Mucosa of rectum (tissue), 2 donors: Measurements from ENCODE around the gene GSTM3.
"Not testable (repeated sequence)": the region's sequence is repeated elsewhere in the genome, so short reads cannot be mapped to it uniquely, and the experiment has no call there.

Experiments
- H3K27ac ChIP-seq, 2 donors: one replicate each; pipeline ENCODE4 v1.7.0; 2013; ENCODE audit warnings: inconsistent platforms in 2 of 2, low read depth in 2 of 2, low read length in 2 of 2
- H3K27me3 ChIP-seq, 2 donors: one replicate each; pipeline ENCODE4 v1.7.0; 2013; ENCODE audit warnings: low read length in 2 of 2; ENCODE audit not compliant: control insufficient read depth in 2 of 2, insufficient read depth in 2 of 2
- H3K36me3 ChIP-seq, 2 donors: one replicate each; pipeline ENCODE4 v1.7.0; 2013; ENCODE audit warnings: low read length in 2 of 2; ENCODE audit not compliant: control insufficient read depth in 2 of 2, insufficient read depth in 2 of 2
- H3K4me1 ChIP-seq, 2 donors: one replicate each; pipeline ENCODE4 v1.7.0; 2013; ENCODE audit warnings: low read length in 2 of 2, mild to moderate bottlenecking in 1 of 2; ENCODE audit not compliant: control insufficient read depth in 2 of 2, insufficient read depth in 2 of 2
- H3K4me3 ChIP-seq, 2 donors: one replicate each; pipeline ENCODE4 v1.7.0; 2013; ENCODE audit warnings: low read length in 2 of 2
- H3K9ac ChIP-seq, 2 donors: one replicate each; pipeline ENCODE4 v1.7.0; 2013; ENCODE audit warnings: low read length in 2 of 2, low read depth in 1 of 2, mild to moderate bottlenecking in 1 of 2
- H3K9me3 ChIP-seq, 2 donors: one replicate each; pipeline ENCODE4 v1.7.0; 2013; ENCODE audit warnings: low read length in 2 of 2; ENCODE audit not compliant: control insufficient read depth in 2 of 2
- donor health status: healthy.
- donor health status: Normal muscosa, but diverticular disease.

Gene GSTM3

DNA sequence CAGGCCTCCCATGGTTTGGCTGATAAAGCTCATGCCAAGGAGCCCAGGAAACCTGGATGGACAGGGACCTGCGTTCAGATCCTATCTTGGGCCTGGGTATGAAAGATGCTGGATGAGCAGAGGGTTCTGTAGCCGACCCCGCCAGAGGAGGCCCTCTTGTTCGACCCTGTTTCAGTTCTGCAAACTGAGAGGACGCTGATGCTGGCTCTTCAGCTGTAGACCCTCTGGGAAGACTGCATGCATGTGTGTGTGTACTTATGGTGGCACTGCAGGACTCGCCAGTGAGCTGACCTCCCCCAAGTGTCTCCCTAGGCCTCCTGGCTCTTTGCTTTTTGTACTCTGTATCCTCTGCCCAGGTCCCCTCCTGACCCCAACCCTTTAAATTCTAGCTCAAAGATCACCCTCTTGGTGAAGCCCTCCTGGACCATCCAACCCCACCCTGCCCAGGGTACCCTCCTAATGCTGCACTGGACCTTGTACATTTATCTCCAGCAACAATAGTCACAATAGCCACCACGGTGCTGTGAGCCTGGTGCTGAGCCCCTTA, 21.3 kb upstream of the GSTM3 start:
- H3K9me3 ChIP-seq: no peaks in the 10 kb centered on the region
- peak overlapping the region; percentile 97 to 98 for H3K27ac ChIP-seq
- peaks cover 39 to 41% of the 10 kb centered on the region in 2 donors for H3K4me1 ChIP-seq
- H3K9ac ChIP-seq: peak overlapping the region; percentile 66 to 100
- H3K27me3 ChIP-seq: no peaks in the 10 kb centered on the region
- peak overlapping the region; percentile 89 to 98 for H3K4me3 ChIP-seq
- peaks cover 27 to 41% of the 10 kb centered on the region in 2 donors for H3K36me3 ChIP-seq

DNA sequence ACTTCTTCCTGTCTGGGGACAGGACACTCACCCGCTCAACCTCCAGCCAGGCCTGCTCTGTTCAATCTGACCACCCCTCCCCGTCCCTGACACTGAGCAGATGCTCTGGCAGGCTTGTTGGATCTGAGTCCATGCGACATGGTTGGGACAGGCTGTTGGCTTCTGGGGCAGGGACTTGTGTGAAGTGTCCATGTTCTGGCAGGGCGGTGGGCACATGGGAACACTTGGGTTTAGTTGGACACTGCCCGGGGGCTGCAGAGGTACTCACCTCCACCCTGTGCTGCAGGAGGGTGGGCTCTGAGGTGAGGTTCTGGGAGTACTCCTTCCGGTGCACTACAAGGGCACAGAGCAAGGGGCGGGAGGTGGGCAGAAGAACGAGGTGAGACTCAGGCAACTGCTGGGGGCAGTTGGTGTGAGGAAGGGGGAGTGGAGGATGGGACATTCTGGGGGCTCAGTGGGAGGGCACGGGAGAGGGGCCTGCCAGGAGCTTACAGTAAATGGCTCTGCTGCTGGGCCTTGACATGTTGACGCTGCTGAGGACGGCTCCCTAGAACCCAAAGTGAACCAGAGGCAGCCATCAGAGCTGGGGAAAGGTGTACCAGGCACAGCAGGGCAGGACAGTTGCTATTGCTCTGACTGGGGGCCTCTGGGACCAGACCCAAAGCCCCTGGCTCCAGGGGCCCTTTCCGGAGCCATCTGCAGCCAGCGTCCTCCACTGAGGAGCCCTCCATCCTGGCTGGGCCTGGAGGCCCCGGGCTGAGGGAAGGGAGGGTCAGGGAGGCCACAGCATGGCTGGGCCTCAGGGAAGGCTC, 20.6 kb upstream of the GSTM3 start:
- Histone ChIP-seq H3K9ac (peak overlapping the region in 1 of 2 donors; percentile 100), H3K9me3 (no peaks in the 10 kb centered on the region), H3K36me3 (peaks cover 32 to 47% of the 10 kb centered on the region in 2 donors), H3K27me3 (no peaks in the 10 kb centered on the region), H3K4me3 (peak overlapping the region in 1 of 2 donors; percentile 89), H3K27ac (no peak overlapping the region), H3K4me1 (peaks cover 36 to 39% of the 10 kb centered on the region in 2 donors)

DNA sequence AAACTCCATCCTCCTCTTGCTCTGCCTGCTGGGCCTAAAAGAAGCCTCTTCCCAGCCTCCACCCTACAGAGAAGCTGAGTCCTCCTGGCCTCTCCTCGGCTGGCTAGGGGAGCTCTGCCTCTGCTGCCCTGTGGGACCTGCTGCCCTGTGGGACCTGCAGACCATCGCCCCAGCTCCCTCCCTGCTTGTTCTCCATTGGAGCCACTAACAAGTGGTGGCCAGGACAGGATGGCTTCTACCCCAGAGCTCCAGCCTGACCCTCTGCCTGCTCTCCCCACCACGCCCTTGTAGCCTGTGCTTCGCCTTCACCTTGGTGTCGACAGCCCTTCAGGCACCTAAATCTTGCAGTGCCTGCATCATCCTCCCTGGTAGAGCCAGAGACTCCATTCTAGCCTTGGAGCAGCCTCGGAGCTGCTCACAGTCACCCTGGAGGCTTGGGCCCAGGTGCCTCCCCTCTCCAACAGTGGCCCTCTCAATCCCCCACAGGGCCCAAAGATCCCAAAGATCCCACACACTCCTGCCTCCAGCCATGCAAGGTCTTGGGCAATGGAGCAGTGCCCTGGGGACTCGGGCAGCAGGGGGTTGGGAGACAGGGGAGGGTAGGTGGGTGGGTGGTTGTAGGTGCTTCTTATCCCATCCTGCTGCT, 19.9 kb upstream of the GSTM3 start:
- no peak overlapping the region for H3K27ac ChIP-seq
- peaks cover 35 to 52% of the 10 kb centered on the region in 2 donors for H3K36me3 ChIP-seq
- H3K9ac ChIP-seq: no peak overlapping the region
- H3K4me1 ChIP-seq: peaks cover 32 to 37% of the 10 kb centered on the region in 2 donors
- no peak overlapping the region for H3K4me3 ChIP-seq
- H3K9me3 ChIP-seq: no peaks in the 10 kb centered on the region
- H3K27me3 ChIP-seq: no peaks in the 10 kb centered on the region

DNA sequence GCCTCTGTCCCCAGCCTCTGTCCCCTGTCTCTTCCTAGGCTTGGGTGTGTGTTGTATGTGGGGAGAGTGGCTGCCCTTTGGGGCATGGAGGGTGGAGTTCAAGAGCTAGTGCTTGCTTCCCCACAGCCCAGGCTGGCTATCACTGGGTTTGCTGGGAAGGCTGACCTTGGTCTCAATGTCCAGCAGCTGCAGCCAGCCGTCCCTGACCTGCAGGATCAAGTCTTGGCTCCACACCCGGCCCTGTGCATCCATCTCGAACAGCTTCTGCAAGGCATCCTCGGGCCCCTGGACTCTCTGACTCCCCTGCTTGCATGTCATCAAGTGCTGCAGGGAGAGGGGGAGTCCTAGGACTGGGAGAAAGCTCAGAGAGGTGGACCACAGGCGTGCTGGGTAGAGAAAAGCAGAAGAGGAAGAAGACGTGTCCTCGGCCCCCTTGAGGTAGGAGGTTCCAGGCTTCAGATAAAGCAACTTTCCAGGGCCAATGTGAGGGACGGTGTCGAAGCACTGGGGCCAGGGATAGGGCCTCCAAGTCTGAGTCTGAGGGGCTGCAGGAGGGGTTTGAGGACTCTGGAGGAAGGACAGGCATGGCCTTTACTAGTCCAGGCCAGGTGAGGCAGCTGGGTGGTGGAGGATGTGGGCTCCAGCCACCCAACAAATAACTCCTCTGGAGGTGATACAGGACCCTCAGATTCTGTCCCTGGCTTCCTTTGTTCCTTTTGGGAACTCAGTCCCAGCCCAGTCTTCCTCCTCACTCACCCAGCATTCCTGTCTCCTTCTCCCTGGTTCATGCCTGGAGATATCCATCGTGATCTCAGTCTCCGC, 18.9 kb upstream of the GSTM3 start:
- no peak overlapping the region for H3K9ac ChIP-seq
- no peaks in the 10 kb centered on the region for H3K9me3 ChIP-seq
- peaks cover 35 to 60% of the 10 kb centered on the region in 2 donors for H3K36me3 ChIP-seq
- no peaks in the 10 kb centered on the region for H3K27me3 ChIP-seq
- peaks cover 23 to 27% of the 10 kb centered on the region in 2 donors for H3K4me1 ChIP-seq
- H3K27ac ChIP-seq: no peak overlapping the region
- no peak overlapping the region for H3K4me3 ChIP-seq

DNA sequence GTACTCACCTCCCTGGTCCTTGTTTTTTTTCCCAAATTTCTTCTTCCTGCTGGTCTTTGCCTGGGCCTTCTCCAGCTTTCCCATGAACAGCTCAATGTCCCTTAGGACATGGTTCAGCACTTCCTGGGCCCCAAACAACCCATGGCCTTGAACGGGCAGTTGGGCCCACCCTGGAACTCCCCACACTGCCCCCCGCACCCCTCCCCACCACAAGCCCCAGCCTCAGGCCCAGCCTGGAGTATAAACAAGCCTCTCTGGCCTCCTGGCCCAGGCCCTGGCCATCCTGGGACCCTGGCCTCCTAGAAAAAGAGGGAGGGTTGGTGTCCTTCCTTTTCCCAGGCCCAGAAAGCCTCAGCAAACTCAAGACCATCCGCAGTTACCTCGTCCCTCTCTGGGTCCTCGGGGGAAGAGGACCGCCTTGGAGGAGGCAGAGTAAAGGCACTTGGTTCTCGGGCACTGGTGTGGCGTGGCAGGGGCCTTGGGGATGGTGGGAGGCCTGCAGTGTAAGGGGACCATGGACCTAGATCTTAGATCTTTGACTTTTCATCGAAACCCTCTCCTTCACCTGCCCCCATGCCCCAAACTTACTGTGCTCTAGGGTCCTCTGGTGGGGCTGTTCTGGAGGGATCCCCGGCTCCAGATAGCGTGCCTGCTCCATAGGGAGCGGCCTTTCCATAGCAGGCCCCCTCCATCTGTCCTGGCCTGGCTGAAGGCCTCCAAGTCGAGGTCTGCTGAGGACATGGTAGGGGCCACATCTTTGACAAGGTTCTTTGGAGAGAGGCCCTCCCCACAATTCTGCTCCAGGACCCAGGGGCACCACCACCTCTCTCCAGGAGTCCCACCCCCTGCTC, 17.3 kb upstream of the GSTM3 start:
- H3K27me3 ChIP-seq: no peaks in the 10 kb centered on the region
- H3K9ac ChIP-seq: no peak overlapping the region
- H3K9me3 ChIP-seq: no peaks in the 10 kb centered on the region
- H3K4me1 ChIP-seq: peaks cover 14 to 20% of the 10 kb centered on the region in 2 donors
- no peak overlapping the region for H3K27ac ChIP-seq
- no peak overlapping the region for H3K4me3 ChIP-seq
- peaks cover 42 to 70% of the 10 kb centered on the region in 2 donors for H3K36me3 ChIP-seq

DNA sequence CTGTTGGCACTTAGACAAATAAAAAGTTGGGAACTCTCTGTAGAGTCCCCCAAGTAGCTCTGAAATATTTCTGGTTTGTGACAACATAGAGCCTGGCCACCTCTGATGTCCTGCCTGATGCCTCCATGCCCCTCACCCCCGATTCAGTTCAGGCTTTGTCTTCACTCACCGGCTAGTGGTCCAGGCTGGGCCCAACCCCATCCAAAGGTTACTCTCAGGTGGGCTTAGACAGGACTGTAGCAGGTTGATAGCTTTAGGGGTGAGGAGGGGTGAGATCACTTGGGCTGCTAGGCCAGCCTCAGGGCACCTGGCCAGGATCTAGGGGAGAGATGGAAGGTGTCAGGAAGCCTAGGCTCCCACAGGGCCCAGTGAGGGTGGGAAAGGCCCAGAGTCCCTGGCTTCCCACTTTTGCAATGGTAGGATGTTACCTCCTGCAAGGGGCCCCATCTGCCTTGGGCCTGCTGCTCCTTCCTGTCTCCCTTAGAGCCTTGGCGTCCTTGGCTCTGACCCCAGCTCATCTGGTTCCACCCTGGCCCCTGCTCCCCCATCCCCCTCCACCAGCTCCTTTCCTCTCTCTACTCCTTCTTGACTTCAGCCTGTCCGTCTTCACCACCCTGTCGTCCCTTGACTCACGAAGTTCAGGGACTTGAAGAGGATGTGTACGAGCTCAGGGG, 16.1 kb upstream of the GSTM3 start:
- Histone ChIP-seq H3K9ac (no peak overlapping the region), H3K36me3 (peaks cover 54 to 75% of the 10 kb centered on the region in 2 donors), H3K27ac (no peak overlapping the region)

DNA sequence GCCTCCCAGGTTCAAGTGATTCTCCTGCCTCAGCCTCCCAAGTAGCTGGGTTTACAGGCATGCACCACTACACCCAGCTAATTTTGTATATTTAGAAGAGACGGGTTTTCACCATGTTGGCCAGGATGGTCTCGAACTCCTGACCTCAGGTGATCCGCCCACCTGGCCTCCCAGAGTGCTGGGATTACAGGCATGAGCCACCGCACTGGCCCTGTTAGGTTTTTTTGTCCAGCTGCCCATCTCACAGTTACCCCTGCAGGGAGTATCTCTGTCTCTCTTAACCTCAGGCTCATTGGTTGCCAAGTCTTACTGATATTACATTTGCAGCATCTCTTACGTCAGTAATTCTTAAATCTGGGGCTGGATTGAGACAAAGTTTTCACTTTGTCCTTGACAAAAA, 15.5 kb upstream of the GSTM3 start:
- not testable (repeated sequence) for H3K9ac ChIP-seq, H3K27me3 ChIP-seq, H3K9me3 ChIP-seq, H3K4me3 ChIP-seq, H3K4me1 ChIP-seq, H3K27ac ChIP-seq
- peaks cover 60 to 77% of the 10 kb centered on the region in 2 donors for H3K36me3 ChIP-seq

More for the DNA sequence above, 16.1 kb upstream of the GSTM3 start:
- no peak overlapping the region for H3K4me3 ChIP-seq
- no peaks in the 10 kb centered on the region for H3K27me3 ChIP-seq
- no peaks in the 10 kb centered on the region for H3K9me3 ChIP-seq
- H3K4me1 ChIP-seq: peaks cover 5 to 15% of the 10 kb centered on the region in 2 donors

DNA sequence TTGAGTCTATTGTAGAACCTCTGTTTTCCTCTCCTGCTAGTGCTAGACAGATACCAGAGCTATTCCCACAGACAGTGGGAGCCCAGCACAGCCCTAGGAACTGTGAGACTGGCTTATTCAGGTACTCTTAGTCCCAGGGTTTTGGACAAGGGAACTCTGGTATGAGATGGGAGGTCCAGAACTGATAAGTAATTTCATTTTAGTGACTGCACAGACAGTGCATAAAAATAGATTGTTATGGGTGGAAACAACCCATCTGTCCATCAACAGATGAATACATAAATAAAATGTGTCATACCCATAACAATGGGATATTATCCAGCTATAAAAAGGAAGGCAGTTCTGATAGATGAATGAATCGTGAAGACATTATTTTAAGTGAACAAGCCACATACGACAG, 13.9 kb upstream of the GSTM3 start:
- Histone ChIP-seq H3K9ac (no peak overlapping the region), H3K4me3 (no peak overlapping the region), H3K27me3 (no peaks in the 10 kb centered on the region), H3K4me1 (no peaks in the 10 kb centered on the region), H3K36me3 (peaks cover 68 to 79% of the 10 kb centered on the region in 2 donors), H3K9me3 (no peaks in the 10 kb centered on the region), H3K27ac (no peak overlapping the region)
